Frontal cortex (tissue), 4 donors: Measurements from ENCODE around the gene RNF220. TPM values are rescaled to one million over a fixed set of nuclear protein-coding genes. Genes with fewer than 3 reads are reported as not detected.
A peak's percentile ranks its signal among the peaks of the same experiment; 100 is the strongest.
"Not testable (repeated sequence)": the region's sequence is repeated elsewhere in the genome, so short reads cannot be mapped to it uniquely, and the experiment has no call there.

Experiments
- DNase-seq, 2 donors: peaks; one replicate each; pipeline ENCODE4 v3.0.0; 2012; ENCODE audit warnings: low spot score in 2 of 2
- FAIRE-seq: peaks from 2 replicates; lab custom pipeline; 2012; peaks lifted over from hg19 to GRCh38; lab: Jason Lieb, UNC
- total RNA-seq: library from RNA; depleted of rRNA; stranded (reverse); fragments of >200 nt; gene quantifications from one replicate; pipeline ENCODE4 v1.2.3, GENCODE V29; 2014
- donor health status: control.
- donor health status: control.
- donor health status: control.

Gene RNF220
- total RNA-seq, 1 donor from 2014 or later, result 48.1 TPM

GRCh38 chr1:44660176-44660575, 255.1 kb downstream of the RNF220 start:
- DNase-seq, result peak; percentile 59 to 69
- no peak for FAIRE-seq

- DNase-seq (no peak), FAIRE-seq (no peak)
These were observed 257.0 kb downstream of the RNF220 start for GRCh38 chr1:44661781-44662682.

- no peak for DNase-seq
- FAIRE-seq, result no peak
These were observed 257.6 kb downstream of the RNF220 start for GRCh38 chr1:44662683-44663030.

- DNase-seq (no peak), FAIRE-seq (no peak)
These were observed 258.4 kb downstream of the RNF220 start for GRCh38 chr1:44663417-44663816.

GRCh38 chr1:44664730-44665370, 259.8 kb downstream of the RNF220 start:
- DNase-seq (no peak), FAIRE-seq (no peak)

- FAIRE-seq, DNase-seq: not testable (repeated sequence)
These were observed 261.7 kb downstream of the RNF220 start for GRCh38 chr1:44666719-44667118.

- DNase-seq (no peak), FAIRE-seq (no peak)
These were observed 265.9 kb downstream of the RNF220 start for GRCh38 chr1:44670751-44671640.

GRCh38 chr1:44672254-44672955, 267.4 kb downstream of the RNF220 start:
- FAIRE-seq (no peak), DNase-seq (no peak)

- FAIRE-seq (no peak), DNase-seq (no peak)
These were observed 268.1 kb downstream of the RNF220 start for GRCh38 chr1:44672961-44673674.

GRCh38 chr1:44673675-44674112, 268.6 kb downstream of the RNF220 start:
- DNase-seq (no peak), FAIRE-seq (no peak)

- peak; percentile 69 for FAIRE-seq
- peak; percentile 84 to 88 for DNase-seq
These were observed 269.3 kb downstream of the RNF220 start, which contains the start of the genes ARMH1 and TMEM53 for GRCh38 chr1:44674113-44675000. Gene ARMH1, plus strand, starts transcription at chr1:44674714. Its CDS starts 14,984 bp downstream, at chr1:44689698. Gene TMEM53, minus strand, starts transcription at chr1:44674481. Its CDS starts 90 bp downstream, at chr1:44674391.

- no peak for DNase-seq
- FAIRE-seq, result no peak
These were observed 270.1 kb downstream of the RNF220 start for GRCh38 chr1:44675186-44675585.

- FAIRE-seq (no peak), DNase-seq (no peak)
These were observed 271.6 kb downstream of the RNF220 start for GRCh38 chr1:44676484-44677200.

GRCh38 chr1:44677201-44677766, 272.2 kb downstream of the RNF220 start:
- FAIRE-seq (no peak), DNase-seq (no peak)

- DNase-seq, result no peak
- no peak for FAIRE-seq
These were observed 273.1 kb downstream of the RNF220 start for GRCh38 chr1:44678120-44678519.

- FAIRE-seq (no peak), DNase-seq (no peak)
These were observed 273.6 kb downstream of the RNF220 start for GRCh38 chr1:44678626-44679025.

GRCh38 chr1:44679468-44679867, 274.4 kb downstream of the RNF220 start:
- DNase-seq (no peak), FAIRE-seq (no peak)
